Dedifferentiated amniotic fluid mesenchymal stem cell (primary cell): Measurements from ENCODE around the gene POLRMT.
A peak's percentile ranks its signal among the peaks of the same experiment; 100 is the strongest.

Source experiments
- DNase-seq: peaks from one replicate; pipeline ENCODE4 v3.0.0-alpha.2; 2016; ENCODE audit errors: extremely low spot score

Gene POLRMT

DNA sequence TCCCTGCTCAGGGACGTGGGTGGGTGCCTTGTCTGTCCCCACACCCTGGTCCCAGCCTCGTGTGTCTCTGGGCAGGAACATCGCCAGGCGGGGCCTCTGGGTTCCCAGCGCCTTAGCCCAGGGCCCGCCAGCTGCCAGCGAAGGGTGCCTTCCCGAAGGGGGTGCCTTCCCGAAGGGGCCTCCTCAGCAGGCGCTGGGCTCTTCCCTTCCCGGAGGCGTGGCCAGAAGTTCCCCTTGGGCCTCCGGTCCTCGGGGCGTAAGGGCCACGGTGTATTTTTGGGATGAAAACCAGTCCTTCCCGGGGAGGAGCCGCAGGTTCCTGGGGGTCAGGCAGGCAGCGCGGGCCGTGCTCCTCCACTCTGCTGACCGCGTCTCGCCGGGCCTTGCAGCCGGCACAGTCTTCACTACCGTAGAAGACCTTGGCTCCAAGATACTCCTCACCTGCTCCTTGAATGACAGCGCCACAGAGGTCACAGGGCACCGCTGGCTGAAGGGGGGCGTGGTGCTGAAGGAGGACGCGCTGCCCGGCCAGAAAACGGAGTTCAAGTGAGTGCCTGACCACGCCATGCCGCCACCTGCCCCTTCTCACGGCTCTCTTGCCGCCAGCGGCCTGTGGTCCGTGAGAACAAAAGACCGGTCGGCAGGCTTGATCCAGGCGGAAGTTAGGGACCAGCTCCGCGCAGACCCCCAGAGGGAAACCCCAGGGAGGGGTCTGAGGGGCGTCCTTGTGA is 54.1 kb downstream of the POLRMT start:
- DNase-seq = no peak

DNA sequence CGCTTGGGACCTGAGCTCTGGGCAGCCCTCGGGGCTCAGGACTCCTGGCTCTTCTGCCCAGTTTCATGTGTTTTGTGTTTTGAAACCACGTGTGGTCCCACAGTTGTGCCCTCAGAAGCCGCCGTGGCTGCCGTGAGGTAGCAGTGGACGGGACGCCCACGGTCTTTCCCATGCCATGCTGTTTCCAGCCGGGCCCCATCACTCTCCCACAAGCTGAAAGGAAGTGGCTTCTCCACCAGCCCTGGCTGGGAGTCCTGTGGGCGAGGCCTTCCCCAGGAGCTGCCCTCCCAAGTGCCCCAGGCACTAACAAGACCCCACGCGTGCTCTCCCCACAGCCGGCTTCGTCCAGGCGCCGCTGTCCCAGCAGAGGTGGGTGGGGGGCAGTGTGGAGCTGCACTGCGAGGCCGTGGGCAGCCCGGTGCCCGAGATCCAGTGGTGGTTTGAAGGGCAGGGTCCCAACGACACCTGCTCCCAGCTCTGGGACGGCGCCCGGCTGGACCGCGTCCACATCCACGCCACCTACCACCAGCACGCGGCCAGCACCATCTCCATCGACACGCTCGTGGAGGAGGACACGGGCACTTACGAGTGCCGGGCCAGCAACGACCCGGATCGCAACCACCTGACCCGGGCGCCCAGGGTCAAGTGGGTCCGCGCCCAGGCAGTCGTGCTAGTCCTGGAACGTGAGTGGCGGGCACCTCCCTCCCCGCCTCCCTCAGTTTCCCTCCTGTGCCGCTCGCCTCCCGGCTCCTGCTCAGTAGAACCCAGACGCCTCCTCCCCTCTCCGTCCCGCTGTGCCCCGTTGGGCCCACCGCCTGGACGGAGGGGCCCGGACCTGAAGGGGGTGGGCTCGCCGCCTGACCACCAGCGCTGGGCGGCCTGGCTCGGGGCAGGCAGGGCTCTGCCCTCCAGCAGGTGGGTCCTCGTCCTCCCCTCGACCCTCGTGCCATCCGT is 55.6 kb downstream of the POLRMT start:
- DNase-seq = no peak

DNA sequence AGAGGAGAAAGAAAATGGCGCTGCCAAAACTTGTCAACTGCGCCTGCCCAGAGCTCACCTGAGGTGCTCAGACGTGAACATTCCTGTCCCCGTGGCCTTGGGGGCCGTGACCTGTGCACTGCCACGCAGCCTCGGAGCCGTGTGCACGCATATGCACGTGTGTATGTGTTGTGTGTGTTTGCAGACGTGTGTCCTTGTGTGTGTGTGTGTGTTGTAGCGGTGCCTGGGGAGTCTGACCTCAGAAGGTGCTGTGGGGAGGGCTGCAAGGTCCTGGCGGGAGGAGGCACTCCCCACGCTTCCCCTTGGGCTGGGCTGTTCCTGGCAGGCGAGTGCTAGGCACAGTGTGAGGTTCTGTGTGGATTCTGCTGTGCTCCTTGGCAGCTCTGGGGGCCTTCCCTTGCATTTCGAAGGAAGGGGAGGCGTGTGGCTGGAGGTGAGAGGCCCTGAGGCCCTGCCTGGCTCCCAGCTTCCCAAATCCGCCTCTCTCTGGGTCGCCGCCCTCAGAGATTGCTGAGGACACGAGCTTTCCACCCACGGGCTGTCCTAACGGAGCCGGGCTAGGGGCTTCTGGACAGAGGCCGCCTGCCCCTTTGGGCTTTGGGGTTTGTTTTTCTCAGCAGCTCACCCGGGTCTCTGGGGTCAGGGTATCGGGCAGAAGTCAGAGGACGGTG is 56.4 kb downstream of the POLRMT start:
- no peak for DNase-seq

DNA sequence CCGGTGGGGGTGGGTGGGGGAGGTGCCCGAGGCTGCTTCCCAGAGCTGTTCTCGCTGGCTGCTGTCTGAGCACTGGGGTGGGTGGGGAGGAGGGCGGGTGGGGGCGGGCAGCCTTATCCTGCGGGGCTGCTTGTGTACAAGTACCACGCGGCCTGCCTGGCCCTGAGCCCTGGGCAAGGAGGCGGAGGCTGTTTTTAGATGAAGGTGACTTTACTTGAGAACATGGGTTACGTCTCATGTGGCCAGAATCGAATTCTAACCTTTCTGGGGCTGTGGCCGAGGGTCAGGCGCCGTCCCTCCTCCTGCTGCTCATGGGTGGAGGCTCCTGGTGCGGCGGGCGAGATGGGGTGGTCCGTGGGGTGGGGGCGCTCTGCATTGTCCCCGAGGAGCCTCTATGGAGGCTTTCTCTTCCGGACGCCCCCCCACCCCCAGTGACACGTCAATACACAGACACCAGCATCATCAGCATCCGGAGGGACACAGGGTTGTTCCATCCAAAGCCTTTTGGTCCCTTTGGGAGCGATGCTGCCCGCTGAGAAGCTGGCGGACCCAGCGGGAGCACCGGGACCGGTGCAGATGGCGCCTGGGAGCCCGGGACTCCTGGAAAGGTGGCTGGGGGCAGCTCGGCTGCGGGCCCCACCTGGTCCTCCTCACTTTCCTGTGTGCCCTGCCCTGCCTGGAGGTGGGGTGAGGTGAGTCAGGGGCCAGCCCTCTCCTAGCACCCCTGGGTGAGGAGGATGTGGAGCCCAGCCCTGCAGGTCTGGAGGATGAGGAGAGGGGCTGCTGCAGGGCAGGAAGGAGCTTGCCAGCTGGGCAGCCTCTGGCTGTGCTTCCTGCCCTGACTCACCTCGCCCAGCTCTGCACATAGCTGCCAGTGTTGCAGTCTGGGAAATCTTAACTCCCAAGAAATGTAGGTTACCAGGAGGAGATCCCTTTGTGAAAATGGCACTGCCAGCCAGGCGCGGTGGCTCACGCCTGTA is 57.5 kb downstream of the POLRMT start:
- no peak for DNase-seq

DNA sequence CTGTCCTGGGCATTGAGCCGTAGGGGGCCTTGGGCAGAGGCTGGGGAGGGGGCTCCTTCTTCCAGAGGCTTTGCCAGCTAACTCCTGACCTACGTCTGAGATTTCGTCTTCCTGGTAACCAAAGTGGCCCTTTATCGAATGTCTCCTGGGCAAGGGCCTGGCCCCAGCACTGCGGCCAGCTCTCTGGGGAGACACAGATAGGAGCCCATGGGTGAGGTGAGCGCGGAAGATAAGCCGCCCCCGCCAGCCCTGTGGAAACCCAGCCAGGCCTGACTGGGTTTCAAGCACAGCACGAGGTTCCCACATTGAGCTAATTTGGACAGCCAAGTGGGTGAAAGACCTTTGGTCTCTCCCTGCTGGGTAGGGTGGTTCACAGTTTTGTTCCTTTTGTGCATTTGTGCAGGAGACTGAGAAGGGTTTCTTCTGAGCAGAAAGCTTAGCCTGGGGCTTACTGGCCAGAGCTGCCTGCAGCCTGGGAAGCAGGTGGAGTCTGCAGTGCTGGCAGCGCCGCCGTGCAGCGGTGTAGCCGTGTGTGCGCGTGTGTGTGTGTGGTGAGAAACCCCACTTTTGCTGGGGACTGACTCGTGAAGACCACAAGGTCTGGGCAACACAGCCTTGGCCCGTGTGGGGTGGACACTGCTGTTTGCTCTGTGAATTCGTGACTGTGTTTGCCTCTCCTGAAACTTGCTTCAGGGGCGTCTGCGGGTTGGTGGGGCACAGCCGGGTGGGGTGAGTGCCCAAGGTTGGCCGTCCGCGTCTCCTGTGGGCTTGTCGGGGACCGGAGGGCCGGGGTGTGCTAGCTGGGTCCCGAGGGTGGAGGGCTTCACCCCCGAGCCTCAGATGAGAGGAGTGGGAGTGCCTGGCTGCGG is 58.4 kb downstream of the POLRMT start:
- DNase-seq = no peak

DNA sequence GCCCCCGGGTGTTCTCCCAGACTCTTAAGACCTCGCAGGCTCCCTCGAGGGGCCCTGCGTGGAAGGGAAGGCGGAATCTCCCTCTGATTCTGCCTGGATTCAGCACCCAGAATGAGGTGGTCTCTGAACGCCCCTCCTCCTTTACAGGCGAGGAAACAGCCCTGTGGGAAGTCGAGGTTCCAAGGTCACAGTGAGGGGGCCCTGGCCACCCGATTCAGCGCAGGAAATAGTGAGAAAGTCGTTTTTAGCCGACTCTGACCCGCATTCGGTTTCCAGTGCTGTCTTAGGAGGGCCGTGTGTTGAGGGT is 59.9 kb downstream of the POLRMT start:
- DNase-seq = no peak

DNA sequence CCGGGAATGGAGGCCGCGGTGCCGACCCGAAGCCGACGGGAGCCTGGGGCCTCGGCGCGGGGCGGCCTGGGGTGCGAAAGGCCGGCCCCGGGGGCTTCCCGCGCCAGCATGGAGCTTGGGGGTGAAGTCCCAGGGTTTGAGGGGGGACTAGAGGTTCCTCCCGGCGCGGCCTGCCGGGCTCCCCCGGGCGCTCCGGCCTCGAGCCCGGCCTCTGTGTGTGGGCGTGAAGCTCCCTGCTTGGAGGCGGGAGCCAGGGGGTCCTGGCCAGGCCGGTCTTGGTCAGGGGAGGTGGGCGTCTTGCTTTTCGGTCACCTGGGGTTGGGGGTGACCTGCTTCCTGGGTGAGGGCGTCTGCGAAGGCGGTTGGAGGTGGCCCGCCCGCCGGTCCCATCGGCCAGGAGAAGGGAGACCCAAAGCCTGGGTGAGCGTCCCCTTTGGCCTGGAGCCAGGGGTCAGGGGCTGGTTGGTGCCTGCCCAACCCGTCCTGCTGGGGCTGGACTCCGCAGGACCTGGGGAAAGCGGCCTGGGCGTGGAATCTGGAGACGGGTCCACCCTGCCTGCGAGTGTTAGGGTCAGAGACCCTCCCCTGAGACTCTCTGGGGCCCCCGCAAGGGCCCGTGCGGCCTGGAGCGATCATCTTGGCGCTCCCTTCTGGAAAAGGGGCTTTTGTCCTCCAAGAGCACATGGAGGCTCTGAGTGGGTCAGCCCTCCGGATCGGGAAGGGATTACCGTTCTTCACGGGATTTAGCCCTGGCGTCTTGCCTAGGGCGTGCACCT is 60.4 kb downstream of the POLRMT start:
- peak; percentile 32 for DNase-seq

DNA sequence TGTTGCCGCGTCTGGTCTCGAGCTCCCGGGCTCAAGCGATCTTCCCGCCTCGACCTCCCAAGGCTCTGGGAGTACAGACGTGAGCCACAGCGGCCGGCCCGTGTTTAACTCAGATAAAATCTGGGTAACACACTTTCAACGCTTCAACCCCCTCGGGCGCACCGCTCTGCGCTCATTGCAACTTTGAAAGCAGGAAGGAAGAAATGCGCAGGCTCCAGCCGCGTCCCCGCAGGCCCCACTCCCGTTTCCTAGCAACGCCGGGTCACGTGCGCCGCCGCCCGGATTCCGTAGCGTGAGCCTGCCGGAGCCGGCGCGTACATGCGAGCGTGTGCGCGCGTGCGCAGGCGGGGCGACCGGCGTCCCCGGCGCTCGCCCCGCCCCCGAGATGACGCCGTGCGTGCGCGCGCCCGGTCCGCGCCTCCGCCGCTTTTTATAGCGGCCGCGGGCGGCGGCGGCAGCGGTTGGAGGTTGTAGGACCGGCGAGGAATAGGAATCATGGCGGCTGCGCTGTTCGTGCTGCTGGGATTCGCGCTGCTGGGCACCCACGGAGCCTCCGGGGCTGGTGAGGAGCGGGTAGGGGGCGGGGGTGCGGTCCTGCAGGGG is 61.1 kb downstream of the POLRMT start, which contains the start of gene BSG:
Gene BSG, plus strand, starts transcription at position 457 of the 603 bp plus-strand sequence. Its CDS starts 39 bp downstream, at position 496.
- DNase-seq = peak; percentile 95

DNA sequence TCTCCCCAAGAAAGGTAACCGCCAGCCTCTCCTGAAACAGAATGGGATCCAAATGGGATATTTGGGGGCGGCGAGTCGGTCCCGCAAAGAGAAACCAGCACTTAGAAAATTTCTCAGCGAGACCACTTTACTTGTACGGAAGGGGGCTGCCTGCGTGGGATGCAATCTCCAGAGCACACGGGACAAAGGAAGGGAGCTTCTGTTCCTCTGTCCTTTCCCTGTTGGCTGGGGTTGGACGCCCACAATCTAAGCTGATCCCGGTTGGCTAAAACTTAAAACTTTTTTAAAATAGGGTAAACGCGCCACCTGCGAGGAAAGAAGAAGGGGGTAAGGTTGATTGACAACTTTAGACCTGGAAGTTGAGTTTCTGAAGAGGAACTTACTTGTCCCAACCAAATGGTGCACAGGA is 61.8 kb downstream of the POLRMT start:
- DNase-seq = no peak

DNA sequence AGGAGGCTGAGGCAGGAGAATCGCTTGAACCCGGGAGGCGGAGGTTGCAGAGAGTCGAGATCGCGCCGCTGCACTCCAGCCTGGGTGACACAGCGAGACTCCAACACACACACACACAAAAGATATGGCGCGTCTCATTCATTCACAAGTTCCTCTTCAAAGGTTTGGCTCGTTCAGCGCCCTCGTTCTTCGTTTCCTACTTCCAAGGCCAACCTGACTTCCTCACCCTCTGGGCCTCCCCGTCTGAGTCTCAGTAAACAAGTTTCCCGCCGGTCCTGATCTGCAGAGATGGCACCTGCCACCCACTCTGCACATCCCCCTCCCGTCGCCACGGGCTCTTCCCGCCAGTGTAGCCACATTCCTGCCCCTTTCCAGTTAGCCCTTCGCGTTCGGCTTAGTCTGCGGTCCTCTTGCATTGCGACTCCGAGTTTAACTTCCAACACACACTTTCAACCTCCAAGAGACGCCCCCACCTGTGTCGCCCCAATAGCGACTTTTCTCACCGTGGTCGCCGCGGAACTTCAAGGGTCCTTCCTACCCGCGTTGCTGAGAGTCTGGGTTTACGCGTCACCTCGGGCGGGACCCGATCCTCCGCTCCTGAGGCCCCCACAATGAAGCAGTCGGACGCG is 62.3 kb downstream of the POLRMT start:
- DNase-seq = no peak

DNA sequence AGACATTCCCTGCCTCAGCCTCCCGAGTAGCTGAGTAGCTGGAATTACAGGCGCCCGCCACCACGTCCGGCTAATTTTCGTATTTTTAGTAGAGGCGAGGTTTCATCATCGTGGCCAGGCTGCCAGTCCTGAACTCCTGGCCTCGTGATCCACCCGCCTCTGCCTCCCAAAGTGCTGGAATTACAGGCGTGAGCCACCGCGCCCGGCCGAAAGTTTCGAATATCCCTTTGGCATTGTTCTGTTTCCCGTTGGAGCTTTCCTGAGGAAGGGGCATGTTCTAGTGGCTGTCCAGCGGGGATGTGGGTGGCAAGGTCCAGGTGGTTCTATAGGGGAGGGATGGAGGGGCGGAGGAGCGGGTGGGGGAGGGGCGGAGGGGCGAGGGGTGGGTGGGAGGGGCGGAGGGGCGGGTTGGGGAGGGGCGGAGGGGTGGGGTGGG is 63.1 kb downstream of the POLRMT start:
- no peak for DNase-seq

DNA sequence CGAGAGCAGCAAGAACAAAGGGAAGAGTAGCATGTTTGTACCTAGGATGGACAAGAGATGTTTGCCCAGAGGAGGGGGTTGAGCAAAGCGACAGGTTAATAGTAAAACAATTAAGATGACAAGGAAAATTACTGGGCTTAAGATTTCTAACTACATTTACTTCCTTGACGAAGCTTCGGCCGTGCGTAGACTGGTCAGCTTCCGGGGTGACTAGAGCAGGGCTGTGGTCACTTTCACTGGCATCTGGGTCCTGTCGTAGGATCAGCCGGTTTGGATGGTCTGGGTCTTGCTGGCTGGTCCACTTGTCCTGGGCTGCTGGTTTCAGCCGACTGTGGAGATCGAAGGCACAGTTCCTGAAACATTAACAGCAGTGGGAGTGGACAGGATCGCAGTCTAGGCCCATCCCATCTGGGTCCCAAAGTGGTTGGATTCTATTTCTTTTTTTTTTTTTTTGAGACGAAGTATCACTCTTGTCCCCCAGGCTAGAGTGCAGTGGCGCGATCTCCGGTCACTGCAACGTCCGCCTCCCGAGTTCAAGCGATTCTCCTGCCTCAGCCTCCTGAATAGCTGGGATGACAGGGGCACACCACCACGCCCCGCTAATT is 65.9 kb downstream of the POLRMT start:
- no peak for DNase-seq
